HEK293 (cell line): ENCODE data around the gene SLC1A7.

Experiments
- ZBTB8A ChIP-seq: fragments of 450-650 bp; formaldehyde crosslinking; IDR thresholded peaks from 2 replicates; pipeline ENCODE4 v1.5.1; 2016; ENCODE audit warnings: missing biosample characterization, missing genetic modification characterization
- ZNF830 ChIP-seq: fragments of 450-650 bp; IDR thresholded peaks from 2 replicates; pipeline ENCODE4 v1.5.0; 2018; ENCODE audit warnings: missing biosample characterization, missing genetic modification characterization, low read depth, mild to moderate bottlenecking, moderate library complexity
- TF ChIP-seq, protein P1 (sequence below): fragments of 450-650 bp; formaldehyde crosslinking; IDR thresholded peaks from 2 replicates; pipeline ENCODE4 v1.5.1; 2016; ENCODE audit warnings: missing biosample characterization, missing genetic modification characterization
- TF ChIP-seq, protein P2 (sequence below): fragments of 450-650 bp; formaldehyde crosslinking; IDR thresholded peaks from 2 replicates; pipeline ENCODE4 v1.5.1; 2016; ENCODE audit warnings: missing biosample characterization, missing genetic modification characterization

DNA sequence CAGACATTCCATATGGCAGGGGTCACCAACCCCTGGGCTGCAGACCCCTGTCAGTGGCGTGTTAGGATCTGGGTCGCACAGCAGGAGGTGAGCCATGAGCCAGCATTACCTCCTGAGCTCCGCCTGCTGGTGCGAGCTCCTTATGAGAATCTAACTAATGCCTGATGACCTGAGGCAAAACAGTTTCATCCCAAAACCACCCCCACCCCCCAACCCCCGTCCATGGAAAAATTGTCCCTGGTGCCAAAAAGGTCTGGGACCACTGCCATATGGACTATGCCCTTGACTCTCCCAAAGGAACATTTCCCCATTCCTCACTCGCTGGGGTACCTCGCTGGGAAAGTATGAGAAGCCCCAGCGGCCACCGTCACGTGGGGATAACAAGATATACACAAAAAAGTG, 47.8 kb upstream of the SLC1A7 start:
- TF ChIP-seq, protein P1, sequence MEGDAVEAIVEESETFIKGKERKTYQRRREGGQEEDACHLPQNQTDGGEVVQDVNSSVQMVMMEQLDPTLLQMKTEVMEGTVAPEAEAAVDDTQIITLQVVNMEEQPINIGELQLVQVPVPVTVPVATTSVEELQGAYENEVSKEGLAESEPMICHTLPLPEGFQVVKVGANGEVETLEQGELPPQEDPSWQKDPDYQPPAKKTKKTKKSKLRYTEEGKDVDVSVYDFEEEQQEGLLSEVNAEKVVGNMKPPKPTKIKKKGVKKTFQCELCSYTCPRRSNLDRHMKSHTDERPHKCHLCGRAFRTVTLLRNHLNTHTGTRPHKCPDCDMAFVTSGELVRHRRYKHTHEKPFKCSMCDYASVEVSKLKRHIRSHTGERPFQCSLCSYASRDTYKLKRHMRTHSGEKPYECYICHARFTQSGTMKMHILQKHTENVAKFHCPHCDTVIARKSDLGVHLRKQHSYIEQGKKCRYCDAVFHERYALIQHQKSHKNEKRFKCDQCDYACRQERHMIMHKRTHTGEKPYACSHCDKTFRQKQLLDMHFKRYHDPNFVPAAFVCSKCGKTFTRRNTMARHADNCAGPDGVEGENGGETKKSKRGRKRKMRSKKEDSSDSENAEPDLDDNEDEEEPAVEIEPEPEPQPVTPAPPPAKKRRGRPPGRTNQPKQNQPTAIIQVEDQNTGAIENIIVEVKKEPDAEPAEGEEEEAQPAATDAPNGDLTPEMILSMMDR = no peak
- no peak for TF ChIP-seq ZBTB8A (tag by site-specific recombination)
- TF ChIP-seq ZNF830 = no peak
- TF ChIP-seq, protein P2, sequence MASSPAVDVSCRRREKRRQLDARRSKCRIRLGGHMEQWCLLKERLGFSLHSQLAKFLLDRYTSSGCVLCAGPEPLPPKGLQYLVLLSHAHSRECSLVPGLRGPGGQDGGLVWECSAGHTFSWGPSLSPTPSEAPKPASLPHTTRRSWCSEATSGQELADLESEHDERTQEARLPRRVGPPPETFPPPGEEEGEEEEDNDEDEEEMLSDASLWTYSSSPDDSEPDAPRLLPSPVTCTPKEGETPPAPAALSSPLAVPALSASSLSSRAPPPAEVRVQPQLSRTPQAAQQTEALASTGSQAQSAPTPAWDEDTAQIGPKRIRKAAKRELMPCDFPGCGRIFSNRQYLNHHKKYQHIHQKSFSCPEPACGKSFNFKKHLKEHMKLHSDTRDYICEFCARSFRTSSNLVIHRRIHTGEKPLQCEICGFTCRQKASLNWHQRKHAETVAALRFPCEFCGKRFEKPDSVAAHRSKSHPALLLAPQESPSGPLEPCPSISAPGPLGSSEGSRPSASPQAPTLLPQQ (tag by site-specific recombination) = no peak
